ENCODE data around the gene ZBTB42. TPM values are rescaled to one million over a fixed set of nuclear protein-coding genes. Genes with fewer than 3 reads are reported as not detected.

ZBTB42 gene
- total and polyA plus RNA-seq, 2 of the 4 experiments (the other 2 are of a cell fraction): 1.3 to 2.3 TPM

GRCh38 chr14:104805326-104805678 lies 4.4 kb downstream of the ZBTB42 start (continued):
- TF ChIP-seq NFE2L2 (IDR thresholded peaks at IDR 0.05; ENCODE audit: low read depth, low read length) (no peak; the same call in 1 of the 2 replicates), RAD21 (IDR thresholded peaks at IDR 0.05; ENCODE audit: low read length) (no peak), CEBPB (IDR thresholded peaks at IDR 0.05; ENCODE audit: low read depth, low read length) (no peak), MXI1 (IDR thresholded peaks at IDR 0.05; ENCODE audit: borderline replicate concordance, low read depth, low read length) (no peak), RCOR1 (IDR thresholded peaks at IDR 0.05; ENCODE audit: insufficient replicate concordance, low read length) (no peak), CHD1 (IDR thresholded peaks at IDR 0.05; ENCODE audit: low read depth, low read length) (no peak)

- Histone ChIP-seq H2AK9ac (replicated peaks; ENCODE audit: low read depth, low read length, poor library complexity) (no peak overlapping the region), H3K9me1 (ENCODE audit: insufficient read depth, low read length) (peaks cover 16% of the 10 kb centered on the region), H3K36me3 (ENCODE audit: control insufficient read depth, insufficient read depth, low read length) (no peaks in the 10 kb centered on the region; the same call in 1 of the 2 replicates), H3K4ac (ENCODE audit: low read depth, low read length) (peak overlapping the region; percentile 53; the same call in 1 of the 2 replicates), H2AFZ (replicated peaks; ENCODE audit: low read length, poor library complexity) (no peak overlapping the region), H3K23ac (ENCODE audit: low read depth, low read length) (no peak overlapping the region), H3K79me1 (ENCODE audit: low read depth in 1 of 2, low read length in 2 of 2) (peaks cover 0 to 12% of the 10 kb centered on the region in 2 experiments; a peak in 1 of 4 replicates), H4K5ac (ENCODE audit: low read depth, low read length) (no peak overlapping the region), H3K14ac (replicated peaks; ENCODE audit: low read depth, low read length) (no peak overlapping the region; the same call in 1 of the 2 replicates), H4K20me1 (ENCODE audit: insufficient read depth, low read length) (peaks cover 4% of the 10 kb centered on the region; the same call in 1 of the 2 replicates), H4K91ac (ENCODE audit: insufficient read depth, low read depth, low read length) (no peak overlapping the region), H2BK5ac (ENCODE audit: low read depth, low read length, poor library complexity, severe bottlenecking) (peak overlapping the region; percentile 42), H2BK20ac (ENCODE audit: low read depth, low read length) (peak overlapping the region; percentile 69), H3K27ac (ENCODE audit: insufficient read depth, low read length) (no peak overlapping the region; the same call in 1 of the 2 replicates), H3K18ac (ENCODE audit: low read depth, low read length) (no peak overlapping the region), H3K4me3 (ENCODE audit: insufficient read depth, low read depth, low read length) (no peak overlapping the region), H4K8ac (ENCODE audit: low read depth in 2 of 2, low read length in 2 of 2) (no peak overlapping the region), H3K56ac (ENCODE audit: extremely low read depth, insufficient read depth, low read length) (no peak overlapping the region), H3K9me3 (ENCODE audit: control insufficient read depth, insufficient read depth, low read length) (no peaks in the 10 kb centered on the region), H3K27me3 (ENCODE audit: control insufficient read depth, insufficient read depth, low read length) (no peaks in the 10 kb centered on the region), H2AK5ac (ENCODE audit: low read depth, low read length) (0 out of 2 replicates have a peak overlapping the region, but pooled peaks have one; percentile 17), H3K4me2 (ENCODE audit: low read depth, low read length) (no peak overlapping the region), H3K4me1 (ENCODE audit: control insufficient read depth, insufficient read depth, low read length) (peaks cover 13% of the 10 kb centered on the region), H2BK15ac (ENCODE audit: low read depth, low read length) (0 out of 3 replicates have a peak overlapping the region, but pooled peaks have one; percentile 10), H2BK120ac (ENCODE audit: low read depth, low read length) (no peak overlapping the region), H3K9ac (ENCODE audit: low read depth, low read length) (no peak overlapping the region)
- in situ Hi-C loops (cut with MboI; ENCODE audit: low sequenced_read_pairs) (no loop called here), intact Hi-C loops (cut with micrococcal nuclease) (no loop called here), dilution Hi-C loops (cut with HindIII; ENCODE audit: low sequenced_read_pairs, unreplicated experiment) (no loop called here)
- POLR2A ChIA-PET (ENCODE audit: unreplicated experiment): no interaction called here
- ATAC-seq (ENCODE audit: low read depth) (no peak), DNase-seq (no peak)
- 85% methylated on average over 6 of the region's 14 CpGs; no CpG with 5 or more reads in 1 of the 2 experiments for WGBS, 2 experiments (ENCODE audit: extremely low coverage in 2 of 2, insufficient read length in 1 of 2)
- BruUV-seq (replicated peaks): no TSS peak
- CTCF ChIA-PET: no interaction called here
- TF ChIP-seq RCOR1 (IDR thresholded peaks at IDR 0.05; ENCODE audit: insufficient replicate concordance, low read length): no peak
- no peak for TF ChIP-seq NFE2L2 (IDR thresholded peaks at IDR 0.05; ENCODE audit: low read depth, low read length)
- no peak for TF ChIP-seq RFX5 (IDR thresholded peaks at IDR 0.05; ENCODE audit: low read depth, low read length)
- no peak for TF ChIP-seq USF2 (IDR thresholded peaks at IDR 0.05; ENCODE audit: low read depth, low read length)
- TF ChIP-seq FOS (IDR thresholded peaks at IDR 0.05; ENCODE audit: low read depth, low read length): no peak
- no peak for TF ChIP-seq MXI1 (IDR thresholded peaks at IDR 0.05; ENCODE audit: borderline replicate concordance, low read depth, low read length)
- TF ChIP-seq CEBPB (IDR thresholded peaks at IDR 0.05; ENCODE audit: low read depth, low read length): no peak
- no peak for TF ChIP-seq CTCF (conservative IDR thresholded peaks at IDR 0.05; ENCODE audit: low read depth, low read length)
- TF ChIP-seq SMC3 (IDR thresholded peaks at IDR 0.05; ENCODE audit: low read depth, low read length): no peak
- no peak for TF ChIP-seq BHLHE40 (IDR thresholded peaks at IDR 0.05; ENCODE audit: low read depth, low read length)
- TF ChIP-seq POLR2A (IDR thresholded peaks at IDR 0.05; ENCODE audit: low read depth, low read length): no peak
- no peak for TF ChIP-seq MAFK (IDR thresholded peaks at IDR 0.05; ENCODE audit: low read depth, low read length)
- no peak for TF ChIP-seq RAD21 (IDR thresholded peaks at IDR 0.05; ENCODE audit: low read length)
Measured at GRCh38 chr14:104805941-104806624, 5.2 kb downstream of the ZBTB42 start.
